GM03348 (cell line): Measurements from ENCODE around the gene TSGA10.
"Not testable (repeated sequence)": the region's sequence is repeated elsewhere in the genome, so short reads cannot be mapped to it uniquely, and the experiment has no call there.

Experiments
- DNase-seq: peaks from one replicate; pipeline ENCODE4 v3.0.0; 2012; ENCODE audit warnings: low spot score

Gene TSGA10

GRCh38 chr2:99153921-99154604 lies 679 bp downstream of the TSGA10 start:
- DNase-seq = peak; percentile 17

DNA sequence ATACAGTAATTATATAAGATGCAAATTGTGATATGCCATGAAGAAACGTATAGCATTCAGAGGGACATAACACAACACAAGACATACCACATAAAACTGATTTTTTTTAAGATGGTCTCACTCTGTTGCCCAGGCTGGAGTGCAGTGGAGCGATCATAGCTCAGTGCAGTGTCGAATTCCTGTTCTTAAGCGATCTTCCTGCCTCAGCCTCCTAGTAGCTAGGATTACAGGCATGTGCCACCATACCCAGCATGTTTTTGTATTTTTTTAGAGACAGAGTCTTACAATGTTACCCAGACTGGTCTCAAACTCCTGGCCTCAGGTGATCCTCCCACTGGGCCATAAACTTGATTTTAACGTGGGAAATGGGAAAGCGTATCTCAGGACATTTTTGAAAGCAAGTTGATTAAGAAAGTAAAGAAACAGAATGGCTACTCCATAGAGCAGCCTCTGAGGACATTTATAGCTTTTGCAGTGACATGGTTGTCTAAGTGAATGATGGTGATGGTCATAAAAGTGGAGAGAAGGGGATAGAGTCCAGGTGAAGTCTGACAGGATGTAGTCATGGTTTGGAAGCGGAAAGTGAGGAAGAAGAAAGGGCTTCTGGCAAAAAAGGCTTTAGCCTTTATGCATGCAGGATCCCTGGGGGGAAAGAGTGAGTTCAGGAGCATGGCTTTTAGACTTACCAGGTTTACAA lies 2.4 kb downstream of the TSGA10 start:
- no peak for DNase-seq

- DNase-seq = peak; percentile 15
These were observed 4.0 kb downstream of the TSGA10 start for GRCh38 chr2:99150706-99151105.

GRCh38 chr2:99141110-99142108 lies 13.3 kb downstream of the TSGA10 start, which contains the start of gene C2orf15:
C2orf15 (plus strand) TSS chr2:99141707; CDS start chr2:99150559, 8,852 bp downstream.
- peak; percentile 94 for DNase-seq

DNA sequence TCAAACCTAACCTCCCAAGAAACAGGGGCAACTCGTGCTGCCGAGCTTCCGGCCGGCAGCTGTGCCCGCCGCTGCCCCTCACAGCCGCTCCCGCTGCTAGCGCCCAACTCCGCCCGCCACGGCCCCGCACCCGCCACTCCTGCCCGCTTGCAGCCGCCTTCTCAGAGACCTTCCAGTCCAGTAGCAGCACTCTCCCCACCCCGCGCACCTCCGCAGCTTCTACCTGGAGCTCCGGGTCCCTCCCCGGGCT lies 14.0 kb downstream of the TSGA10 start:
- no peak for DNase-seq

GRCh38 chr2:99140056-99140859 lies 14.5 kb downstream of the TSGA10 start:
- no peak for DNase-seq

- no peak for DNase-seq
These were observed 15.7 kb downstream of the TSGA10 start for GRCh38 chr2:99139003-99139402.

- not testable (repeated sequence) for DNase-seq
These were observed 19.6 kb downstream of the TSGA10 start for GRCh38 chr2:99135044-99135556.

- DNase-seq = no peak
These were observed 26.8 kb downstream of the TSGA10 start for GRCh38 chr2:99127981-99128380.

GRCh38 chr2:99112617-99113016 lies 42.1 kb downstream of the TSGA10 start:
- no peak for DNase-seq

DNA sequence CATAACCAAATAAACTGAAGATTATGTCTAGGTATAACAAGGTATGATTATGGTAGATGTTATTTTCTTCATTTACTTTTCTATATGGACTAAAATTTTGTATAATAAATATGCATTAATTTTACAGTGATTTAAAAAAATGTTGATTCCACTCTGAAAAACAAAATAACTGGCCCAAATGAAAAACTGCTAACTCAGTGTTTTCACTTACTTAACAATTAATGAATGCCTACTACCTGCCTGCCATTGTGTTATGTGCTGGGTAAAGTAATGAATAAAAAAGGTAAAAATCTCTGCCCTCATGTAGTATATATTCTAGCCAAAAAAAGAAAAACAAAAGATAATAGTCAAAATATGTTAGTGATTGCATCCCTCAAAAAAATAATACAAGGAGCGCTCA lies 42.8 kb downstream of the TSGA10 start:
- no peak for DNase-seq

DNA sequence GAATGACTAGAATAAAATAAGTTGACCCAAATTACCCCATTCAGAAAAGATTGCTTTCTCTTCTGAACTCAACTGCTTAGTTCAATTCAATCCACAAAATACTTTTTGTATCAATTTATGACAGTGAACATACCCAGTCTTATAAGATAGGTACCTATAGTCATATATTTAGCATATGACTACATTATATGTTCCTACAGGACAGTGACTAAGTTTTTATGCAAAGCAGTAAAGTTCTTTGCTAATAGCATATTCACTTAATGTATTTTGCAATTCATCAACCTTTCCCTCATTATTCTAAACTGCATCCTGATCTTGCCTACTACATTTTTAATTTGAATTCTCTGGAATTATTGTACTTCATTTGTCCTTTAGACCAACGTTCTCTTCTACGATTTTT lies 43.5 kb downstream of the TSGA10 start:
- no peak for DNase-seq

GRCh38 chr2:99106913-99107312 lies 47.8 kb downstream of the TSGA10 start:
- DNase-seq = no peak

GRCh38 chr2:99104006-99104405 lies 50.7 kb downstream of the TSGA10 start:
- DNase-seq = no peak

DNA sequence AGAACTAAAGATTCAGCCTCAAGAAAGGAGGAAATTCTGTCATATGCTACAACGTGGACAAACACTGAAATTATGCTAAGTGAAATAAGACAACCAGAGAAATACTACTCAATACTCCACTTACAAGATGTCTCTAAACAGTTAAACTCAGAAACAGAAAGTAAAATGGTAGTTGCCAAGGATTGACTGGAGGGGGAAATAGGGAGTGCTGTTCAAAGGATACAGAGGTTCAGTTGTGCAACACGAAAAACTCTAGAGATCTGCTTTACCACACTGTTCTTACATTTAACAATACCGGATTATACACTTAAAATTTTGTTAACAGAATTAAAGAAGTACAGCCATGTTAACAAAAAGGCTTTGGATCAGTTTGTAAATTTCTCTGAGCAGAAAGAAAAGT lies 53.0 kb downstream of the TSGA10 start:
- DNase-seq = peak; percentile 7

DNA sequence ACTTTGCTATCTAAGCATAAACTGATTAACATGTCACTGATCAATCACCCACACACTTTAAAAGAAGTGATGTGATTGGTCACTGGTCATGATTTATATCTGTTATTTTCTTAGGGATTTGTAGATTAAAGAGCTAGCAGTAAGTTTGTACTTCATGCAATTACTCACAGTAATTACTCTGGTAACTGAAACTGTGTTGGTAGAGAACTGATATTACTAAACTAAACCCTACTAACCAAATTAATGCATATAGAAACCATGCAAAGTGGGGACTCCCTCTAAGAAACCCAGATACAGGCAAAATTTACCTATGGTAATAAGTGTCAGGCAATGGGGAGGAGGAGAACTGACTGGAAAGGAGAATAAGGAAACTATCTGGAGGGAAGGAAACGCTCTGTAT lies 58.0 kb downstream of the TSGA10 start:
- DNase-seq = no peak

GRCh38 chr2:99088017-99088416 lies 66.7 kb downstream of the TSGA10 start:
- no peak for DNase-seq

DNA sequence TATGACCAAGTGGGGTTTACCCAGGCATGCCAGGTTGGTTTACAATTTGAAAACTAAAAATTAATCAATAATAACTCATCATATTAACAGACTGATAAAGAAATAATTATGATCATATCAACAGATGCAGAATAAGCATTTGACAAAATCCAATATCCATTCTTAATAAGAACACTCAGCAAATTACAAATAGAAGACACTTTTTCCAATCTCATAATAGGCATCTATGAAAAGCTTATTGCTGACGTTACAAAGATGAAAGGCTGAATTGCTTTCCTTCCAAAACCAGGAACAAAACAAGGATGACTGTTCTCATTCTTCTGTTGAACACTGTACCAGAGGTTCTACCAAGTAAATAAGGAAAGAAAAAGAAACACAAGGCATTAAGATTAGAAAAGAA lies 68.4 kb downstream of the TSGA10 start:
- DNase-seq = no peak

DNA sequence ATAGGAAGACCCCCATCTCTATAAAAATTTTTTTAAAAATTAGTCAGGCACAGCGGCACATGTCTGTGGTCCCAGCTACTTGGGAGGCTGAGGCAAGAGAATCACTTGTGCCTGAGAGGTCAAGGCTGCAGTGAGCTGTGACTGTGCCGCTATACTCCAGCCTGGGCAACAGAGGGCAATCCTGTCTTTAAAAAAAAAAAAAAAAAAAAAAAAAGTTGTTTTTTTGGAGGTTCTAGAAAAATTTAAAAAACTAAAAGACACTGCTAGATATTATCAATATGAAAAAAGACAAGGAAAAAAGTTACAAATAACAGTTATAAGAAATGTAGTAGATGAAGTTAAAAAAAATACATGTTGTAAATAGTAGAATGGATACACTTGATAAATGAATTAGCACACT lies 69.3 kb downstream of the TSGA10 start:
- DNase-seq = no peak

DNA sequence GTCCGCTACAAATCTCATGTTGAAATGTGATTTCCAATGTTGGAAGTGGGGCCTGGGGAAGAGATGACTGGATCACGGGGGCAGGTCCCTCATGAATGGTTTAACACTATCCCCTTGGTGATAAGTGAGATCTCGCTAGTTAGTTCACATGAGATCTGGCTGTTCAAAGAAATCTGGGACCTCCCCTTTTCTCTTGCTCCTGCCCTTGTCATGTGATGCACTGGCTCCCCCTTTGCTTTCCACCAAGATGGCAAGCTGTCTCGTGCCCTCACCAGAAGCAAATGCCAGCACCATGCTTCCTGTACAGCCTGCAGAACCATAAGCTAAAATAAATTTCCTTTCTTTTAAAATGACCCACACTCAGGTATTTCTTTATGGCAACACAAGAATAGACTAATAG lies 70.5 kb downstream of the TSGA10 start:
- no peak for DNase-seq

DNA sequence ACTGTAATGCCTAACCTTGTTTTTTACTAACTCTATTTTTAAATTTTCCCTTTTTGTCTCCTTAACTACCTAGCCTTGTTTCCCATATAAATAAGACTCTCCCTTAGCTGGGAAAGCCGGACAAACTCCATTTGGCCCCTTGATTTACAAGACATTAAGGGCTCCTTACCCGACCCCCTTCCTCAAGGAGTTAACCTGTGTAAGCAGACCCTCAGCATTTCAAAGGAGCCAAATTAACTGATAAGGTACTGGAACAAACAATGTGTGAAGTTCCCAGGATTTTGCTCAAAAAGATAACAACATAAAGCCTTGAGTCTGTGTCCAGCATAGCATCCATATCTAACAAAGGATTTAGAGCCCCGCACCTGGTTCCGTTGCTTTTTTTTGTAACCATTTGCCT lies 72.9 kb downstream of the TSGA10 start:
- DNase-seq = no peak

- no peak for DNase-seq
These were observed 75.5 kb downstream of the TSGA10 start for GRCh38 chr2:99079226-99079625.
